GM21825 (cell line): Measurements from ENCODE around the gene MSL2.
"Not testable (repeated sequence)": the region's sequence is repeated elsewhere in the genome, so short reads cannot be mapped to it uniquely, and the experiment has no call there.

Experiments used
- ATAC-seq: cut with Tn5 transposase; IDR thresholded peaks from one replicate; pipeline ENCODE4 v1.9.1; 2021; ENCODE audit warnings: mild to moderate bottlenecking, moderate library complexity; ENCODE audit not compliant: unreplicated experiment

Gene MSL2

DNA sequence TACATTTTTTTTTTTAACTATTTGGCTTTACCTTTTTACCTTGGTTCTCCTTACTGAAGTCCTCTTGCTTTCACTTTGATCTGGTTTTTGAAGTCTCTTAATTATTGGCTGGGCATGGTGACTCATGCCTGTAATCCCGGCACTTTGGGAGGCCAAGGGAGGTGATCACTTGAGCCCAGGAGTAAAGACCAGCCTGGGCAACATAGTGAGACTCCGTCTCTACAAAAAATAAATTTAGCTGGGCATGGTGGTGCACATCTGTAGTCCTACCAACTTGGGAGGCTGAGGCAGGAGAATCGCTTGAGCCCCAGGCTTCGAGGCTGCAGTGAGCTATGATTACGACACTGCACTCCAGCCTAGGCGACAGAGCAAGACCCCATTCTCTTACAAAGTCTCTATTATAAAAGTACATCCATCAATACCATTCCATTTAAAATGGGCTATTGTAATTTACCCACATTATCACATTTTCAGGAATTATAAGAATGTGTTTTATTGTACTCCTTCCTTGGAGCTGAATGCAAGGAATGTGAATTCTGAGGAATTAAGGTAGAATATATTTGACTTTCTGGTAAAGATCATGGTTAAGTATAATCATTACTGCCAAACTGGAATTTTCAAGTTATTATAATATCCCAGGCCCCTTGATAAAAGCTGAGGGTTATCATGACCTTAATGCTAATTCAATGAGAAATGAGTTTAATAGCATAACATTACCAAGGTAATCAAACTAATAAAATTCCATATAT, 49.0 kb downstream of the MSL2 start:
- ATAC-seq, result no peak

DNA sequence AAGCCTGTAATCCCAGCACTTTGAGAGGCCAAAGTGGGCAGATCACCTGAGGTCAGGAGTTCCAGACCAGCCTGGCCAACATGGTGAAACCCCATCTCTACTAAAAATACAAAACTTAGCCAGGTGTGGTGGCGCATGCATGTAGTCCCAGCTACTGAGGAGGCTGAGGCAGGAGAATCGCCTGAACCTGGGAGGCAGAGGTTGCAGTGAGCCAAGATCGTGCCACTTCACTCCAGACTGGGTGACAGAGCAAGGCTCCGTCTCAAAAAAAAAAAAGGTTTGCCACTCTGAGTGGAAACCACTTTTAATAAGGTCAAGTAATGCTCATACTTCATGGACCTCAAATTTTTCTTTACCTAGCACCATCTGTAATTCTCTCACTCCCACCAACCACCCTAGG, 51.7 kb downstream of the MSL2 start:
- not testable (repeated sequence) for ATAC-seq

GRCh38 chr3:136142592-136142991, 53.5 kb downstream of the MSL2 start:
- ATAC-seq, result no peak

- no peak for ATAC-seq
Observed at GRCh38 chr3:136141891-136142290, 54.2 kb downstream of the MSL2 start.

- no peak for ATAC-seq
Observed at GRCh38 chr3:136141291-136141785, 54.8 kb downstream of the MSL2 start.

DNA sequence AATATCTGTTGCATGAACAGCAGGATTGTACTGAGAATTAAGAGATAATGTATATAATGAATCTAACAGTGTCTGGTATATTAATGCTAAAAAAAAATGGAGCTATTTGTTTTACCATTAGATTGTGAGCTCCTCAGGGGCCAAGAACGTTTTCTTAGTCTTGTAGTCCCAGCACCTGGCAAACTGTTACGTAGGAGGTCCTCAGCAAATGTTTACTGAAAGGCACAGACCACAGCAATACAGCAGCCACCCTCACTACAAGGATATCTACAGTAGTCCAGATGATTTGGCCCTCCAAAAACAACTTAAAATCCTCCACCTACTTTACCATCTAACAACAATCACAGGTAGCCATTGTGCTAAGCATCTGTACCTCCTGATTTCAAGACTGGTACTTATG, 59.7 kb downstream of the MSL2 start:
- ATAC-seq, result no peak

DNA sequence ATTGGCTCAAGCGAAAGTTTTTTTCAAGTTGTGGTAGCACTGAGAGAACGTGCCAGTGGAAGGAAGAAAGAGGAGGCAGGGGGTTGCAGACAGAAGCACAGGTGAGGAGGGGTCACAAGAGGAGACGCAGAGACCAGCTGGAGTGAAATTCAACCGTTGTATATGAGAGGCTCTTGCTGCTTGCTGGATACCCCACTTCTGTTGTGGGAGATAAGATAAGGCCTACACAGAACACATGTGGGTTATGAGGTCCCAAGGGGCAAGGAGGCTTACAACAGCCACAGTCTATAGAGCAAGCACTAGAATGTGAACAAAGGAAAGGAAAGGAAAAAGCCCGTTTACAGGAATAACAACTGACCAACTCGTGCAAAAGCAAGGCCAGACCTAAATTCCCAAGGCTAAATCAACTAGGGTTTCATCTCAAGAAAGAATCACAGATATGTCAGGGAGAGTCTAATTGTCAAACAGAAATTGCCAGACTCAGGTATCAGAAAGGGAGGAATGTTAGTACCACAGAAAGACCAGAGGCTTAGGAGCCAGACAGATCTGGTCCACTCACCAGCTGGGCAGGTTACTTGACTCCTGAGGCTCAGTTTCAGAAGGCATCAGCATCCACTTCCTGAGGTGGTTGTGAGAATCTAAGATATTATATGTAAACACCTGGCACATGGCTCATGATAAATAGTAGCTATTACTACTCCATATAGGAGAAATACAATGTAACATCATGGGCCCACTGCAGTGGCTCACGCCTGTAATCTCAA, 60.9 kb downstream of the MSL2 start:
- no peak for ATAC-seq

GRCh38 chr3:136134091-136134490, 62.0 kb downstream of the MSL2 start:
- ATAC-seq, result no peak

- not testable (repeated sequence) for ATAC-seq
Observed at GRCh38 chr3:136131647-136132046, 64.5 kb downstream of the MSL2 start.

GRCh38 chr3:136122006-136122405, 74.1 kb downstream of the MSL2 start:
- ATAC-seq, result no peak

DNA sequence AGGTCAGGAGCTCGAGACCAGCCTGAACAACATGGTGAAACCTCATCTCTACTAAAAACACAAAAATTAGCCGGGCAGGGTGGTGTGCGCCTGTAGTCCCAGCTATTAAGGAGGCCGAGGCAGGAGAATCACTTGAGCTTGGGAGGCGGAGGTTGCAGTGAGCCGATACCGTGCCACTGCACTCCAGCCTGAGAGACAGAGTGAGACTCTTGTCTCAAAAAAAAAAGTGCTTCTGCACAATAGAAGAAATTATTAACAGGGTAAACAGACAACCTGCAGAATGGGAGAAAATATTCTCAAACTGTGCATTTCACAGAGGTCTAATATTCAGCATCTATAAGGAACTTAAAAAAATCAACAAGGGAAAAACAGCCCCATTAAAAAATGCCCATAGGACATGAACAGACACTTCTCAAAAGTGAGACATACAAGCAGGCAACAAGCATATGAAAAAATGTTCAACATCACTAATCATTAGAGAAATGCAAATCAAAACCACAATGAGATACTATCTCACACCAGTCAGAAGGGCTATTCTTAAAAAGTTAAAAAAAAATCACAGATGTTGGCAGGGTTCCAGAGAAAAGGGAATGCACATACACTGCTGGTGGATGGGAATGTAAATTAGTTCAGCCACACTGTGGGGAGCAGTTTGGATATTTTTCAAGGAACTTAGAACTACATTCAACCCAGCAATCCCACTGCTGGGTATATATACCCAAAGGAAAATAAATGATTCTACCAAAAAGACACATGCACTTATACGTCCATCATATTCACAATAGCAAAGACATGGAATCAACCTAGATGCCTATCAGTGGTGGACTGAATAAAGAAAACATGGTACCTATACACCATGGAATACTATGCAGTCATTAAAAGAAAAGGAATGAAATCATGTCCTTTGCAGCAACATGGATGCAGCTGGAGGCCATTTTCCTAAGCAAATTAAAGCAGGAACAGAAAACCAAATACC, 75.5 kb downstream of the MSL2 start:
- peak; percentile 88 for ATAC-seq

DNA sequence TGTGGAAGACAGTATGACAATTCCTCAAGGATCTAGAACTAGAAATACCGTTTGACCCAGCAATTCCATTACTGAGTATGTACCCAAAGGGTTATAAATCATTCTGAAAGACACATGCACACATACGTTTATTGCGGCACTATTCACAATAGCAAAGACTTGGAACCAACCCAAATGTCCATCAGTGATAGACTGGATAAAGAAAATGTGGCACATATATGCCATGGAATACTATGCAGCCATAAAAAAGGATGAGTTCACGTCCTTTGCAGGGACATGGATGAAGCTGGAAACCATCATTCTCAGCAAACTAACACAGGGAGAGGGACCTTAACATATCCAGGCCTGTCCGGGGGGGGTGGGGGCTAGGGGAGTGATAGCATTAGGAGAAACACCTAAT, 76.4 kb downstream of the MSL2 start:
- ATAC-seq, result not testable (repeated sequence)

- not testable (repeated sequence) for ATAC-seq
Observed at GRCh38 chr3:136119332-136119731, 76.8 kb downstream of the MSL2 start.

GRCh38 chr3:136114421-136114820, 81.7 kb downstream of the MSL2 start:
- ATAC-seq, result no peak

DNA sequence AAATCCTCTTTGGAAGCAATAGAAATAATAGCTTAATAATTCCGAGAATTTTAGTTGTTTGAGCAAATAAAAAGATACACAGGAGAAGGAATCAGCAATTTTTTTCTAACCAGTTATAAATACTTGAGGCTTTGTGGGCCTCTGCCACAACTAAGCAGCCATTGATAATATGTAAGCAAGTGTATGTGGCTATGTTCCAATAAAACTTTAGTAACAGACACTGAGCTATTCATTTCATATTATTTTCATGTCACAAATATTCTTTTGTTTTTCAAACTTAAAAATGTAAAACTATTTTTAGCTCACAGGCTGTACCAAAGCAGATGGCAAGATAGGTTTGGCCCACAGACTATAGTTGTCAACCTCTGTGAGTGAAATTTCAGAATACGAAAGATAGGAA, 85.7 kb downstream of the MSL2 start:
- no peak for ATAC-seq

- peak; percentile 97 for ATAC-seq
Observed at GRCh38 chr3:136109499-136109898, 86.6 kb downstream of the MSL2 start.

DNA sequence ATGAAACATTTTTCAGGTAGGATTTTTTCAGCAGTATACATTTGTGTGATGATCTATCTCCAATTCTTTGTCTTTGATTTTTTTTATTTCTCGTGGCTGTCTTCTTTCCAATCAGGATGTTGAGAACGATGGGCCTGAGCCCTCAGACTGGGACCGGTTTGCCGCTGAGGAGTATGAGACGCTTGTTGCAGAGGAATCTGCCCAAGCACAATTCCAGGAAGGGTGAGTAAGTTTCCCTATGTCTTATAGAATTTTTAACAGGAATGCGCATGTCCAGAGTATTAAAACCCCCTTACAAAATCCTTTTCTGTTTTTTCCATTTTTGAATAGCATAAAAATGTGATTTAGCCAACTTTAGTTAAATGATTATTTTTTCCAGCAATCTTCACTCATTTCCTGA, 90.0 kb downstream of the MSL2 start:
- no peak for ATAC-seq

GRCh38 chr3:136105044-136105443, 91.1 kb downstream of the MSL2 start:
- no peak for ATAC-seq
